Astrocyte of the cerebellum (primary cell): Measurements from ENCODE around the gene NPB.

ENCODE experiments used
- DNase-seq: peaks from one replicate; pipeline ENCODE4 v3.0.0-alpha.2; 2011; ENCODE audit warnings: low read depth
- H3K4me3 ChIP-seq: 2 replicates; pipeline ENCODE4 v1.5.1; 2011; ENCODE audit warnings: mild to moderate bottlenecking, low read depth, low read length, moderate library complexity
- CTCF ChIP-seq: IDR thresholded peaks from 2 replicates; pipeline ENCODE4 v1.5.1; 2012; ENCODE audit warnings: low read length, low read depth, moderate library complexity, mild to moderate bottlenecking; ENCODE audit errors: missing control alignments
- in situ Hi-C: cut with HindIII; loops from 2 replicates; pipeline ENCODE4 v1.10.0; 2017; ENCODE audit warnings: low sequenced_read_pairs

The NPB gene

GRCh38 chr17:81927653-81928543 lies 25.9 kb downstream of the NPB start, which contains the start of gene MAFG:
Gene MAFG (minus strand): TSS chr17:81927735. CDS start chr17:81923185, 4,550 bp downstream.
- peak within 1 kb of the TSS; percentile 79 for H3K4me3 ChIP-seq
- peak; percentile 30 for TF ChIP-seq CTCF
- peak; percentile 82 for DNase-seq
- in situ Hi-C loops: no loop called here

GRCh38 chr17:81928544-81929252 lies 26.7 kb downstream of the NPB start:
- TF ChIP-seq CTCF: no peak
- in situ Hi-C loops: no loop called here
- peak overlapping the region; percentile 79 for H3K4me3 ChIP-seq
- no peak for DNase-seq

- peak overlapping the region; percentile 79 for H3K4me3 ChIP-seq
- in situ Hi-C loops: no loop called here
- no peak for DNase-seq
- TF ChIP-seq CTCF: no peak
Measured at GRCh38 chr17:81929253-81930141, 27.5 kb downstream of the NPB start.

- in situ Hi-C loops: no loop called here
- TF ChIP-seq CTCF: no peak
- no peak overlapping the region for H3K4me3 ChIP-seq
- no peak for DNase-seq
Measured at GRCh38 chr17:81930142-81931125, 28.4 kb downstream of the NPB start.

GRCh38 chr17:81931189-81931556 lies 29.1 kb downstream of the NPB start:
- no peak overlapping the region for H3K4me3 ChIP-seq
- DNase-seq: no peak
- TF ChIP-seq CTCF: no peak
- in situ Hi-C loops: no loop called here
